HK-2 (cell line): ENCODE data around the gene TGM3.

Source experiments
- DNase-seq: peaks from one replicate; pipeline ENCODE4 v3.0.0-alpha.2; 2018; ENCODE audit not compliant: unreplicated experiment

TGM3 gene

DNA sequence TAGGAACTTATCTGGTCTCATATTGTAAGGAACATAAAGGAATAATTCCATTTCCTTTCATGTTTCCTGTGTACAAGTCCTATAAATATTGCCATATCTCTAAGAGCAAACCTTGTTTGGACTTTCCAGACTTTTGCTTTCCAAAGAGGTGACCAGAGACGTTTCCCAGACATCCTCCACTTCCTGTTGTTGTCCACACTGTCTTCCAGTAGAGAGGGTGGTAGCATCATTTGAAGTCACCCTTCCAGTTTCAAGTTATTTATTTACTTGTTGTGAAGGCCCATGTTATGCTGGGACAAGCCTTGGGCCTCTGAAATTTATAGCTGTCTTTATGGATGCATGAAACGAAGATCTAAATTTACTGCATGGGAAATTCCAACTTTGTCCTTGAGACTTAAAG lies 10.6 kb upstream of the TGM3 start:
- no peak for DNase-seq

DNA sequence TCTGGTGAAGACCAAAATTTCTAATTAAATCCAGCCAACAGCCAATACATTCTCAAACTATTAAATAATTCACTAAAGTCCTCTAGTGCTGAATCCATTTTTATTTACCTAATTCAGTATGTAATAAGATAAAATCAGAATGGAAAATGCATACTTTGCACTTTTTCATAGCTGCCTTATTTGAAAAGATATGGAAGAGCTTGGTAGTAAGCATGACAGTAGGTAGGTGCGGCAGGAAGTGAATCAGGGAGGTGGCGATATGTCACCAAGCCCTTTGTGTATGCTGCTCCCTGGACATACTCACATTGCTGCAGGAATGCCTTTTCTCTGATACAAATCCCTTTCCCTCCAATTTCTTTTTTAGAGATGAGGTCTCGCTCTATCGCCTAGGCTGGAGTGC lies 10.2 kb upstream of the TGM3 start:
- DNase-seq, result no peak

DNA sequence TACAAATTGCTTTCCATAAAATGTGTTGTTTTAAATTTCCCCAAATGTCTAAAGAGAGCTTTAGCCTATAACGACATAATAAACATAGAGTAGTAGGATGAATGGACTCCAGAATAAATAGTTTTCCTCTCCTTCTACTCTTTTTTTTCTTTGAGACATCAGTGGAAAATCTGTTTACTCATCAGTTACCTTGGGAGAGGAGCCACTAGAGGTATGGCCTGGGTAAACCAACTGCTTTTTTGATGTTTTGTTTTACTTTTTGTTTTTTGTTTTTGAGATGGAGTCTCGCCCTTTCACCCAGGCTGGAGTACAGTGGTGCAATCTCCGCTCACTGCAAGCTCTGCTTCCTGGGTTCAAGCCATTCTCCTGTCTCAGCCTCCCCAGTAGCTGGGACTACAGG lies 8.3 kb upstream of the TGM3 start:
- DNase-seq, result no peak

DNA sequence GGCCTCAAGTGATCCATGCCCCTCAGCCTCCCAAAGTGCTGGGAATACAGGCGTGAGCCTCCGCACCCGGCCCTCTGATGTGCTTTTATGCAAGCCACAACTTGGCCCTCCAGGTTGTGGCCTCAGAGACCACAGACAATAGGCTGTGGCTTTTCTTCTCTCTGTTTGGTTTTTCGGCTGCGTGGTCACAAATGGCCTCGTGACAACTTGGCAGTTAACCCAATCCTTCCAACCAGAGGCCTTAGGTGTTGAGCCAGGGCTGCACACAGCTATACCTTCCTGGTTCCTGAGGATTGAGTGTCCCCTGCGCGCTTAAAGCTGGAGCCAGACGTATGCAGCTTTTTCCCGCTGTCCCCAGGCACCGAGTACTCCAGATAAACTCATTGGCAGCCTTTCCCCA lies 6.3 kb upstream of the TGM3 start:
- DNase-seq, result peak; percentile 38

DNA sequence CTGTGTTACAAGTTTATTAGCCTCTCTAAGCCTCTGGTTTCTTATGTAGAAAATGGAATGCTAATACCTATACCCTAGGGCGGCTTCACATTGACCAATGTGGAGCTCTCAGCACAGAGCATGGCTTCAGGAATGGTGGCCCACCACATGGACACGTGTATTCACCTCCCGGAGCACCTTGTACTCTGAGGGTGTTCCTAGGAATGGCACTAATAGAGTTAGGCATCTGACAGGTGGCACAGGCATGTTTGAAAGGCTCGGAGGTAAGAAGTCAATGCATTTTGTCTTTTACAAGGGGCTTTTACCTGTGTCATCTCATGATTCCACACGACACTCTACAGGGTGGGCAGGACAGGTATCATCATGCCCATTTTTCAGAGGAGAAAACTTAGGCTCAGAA lies 5.3 kb upstream of the TGM3 start:
- DNase-seq, result no peak

DNA sequence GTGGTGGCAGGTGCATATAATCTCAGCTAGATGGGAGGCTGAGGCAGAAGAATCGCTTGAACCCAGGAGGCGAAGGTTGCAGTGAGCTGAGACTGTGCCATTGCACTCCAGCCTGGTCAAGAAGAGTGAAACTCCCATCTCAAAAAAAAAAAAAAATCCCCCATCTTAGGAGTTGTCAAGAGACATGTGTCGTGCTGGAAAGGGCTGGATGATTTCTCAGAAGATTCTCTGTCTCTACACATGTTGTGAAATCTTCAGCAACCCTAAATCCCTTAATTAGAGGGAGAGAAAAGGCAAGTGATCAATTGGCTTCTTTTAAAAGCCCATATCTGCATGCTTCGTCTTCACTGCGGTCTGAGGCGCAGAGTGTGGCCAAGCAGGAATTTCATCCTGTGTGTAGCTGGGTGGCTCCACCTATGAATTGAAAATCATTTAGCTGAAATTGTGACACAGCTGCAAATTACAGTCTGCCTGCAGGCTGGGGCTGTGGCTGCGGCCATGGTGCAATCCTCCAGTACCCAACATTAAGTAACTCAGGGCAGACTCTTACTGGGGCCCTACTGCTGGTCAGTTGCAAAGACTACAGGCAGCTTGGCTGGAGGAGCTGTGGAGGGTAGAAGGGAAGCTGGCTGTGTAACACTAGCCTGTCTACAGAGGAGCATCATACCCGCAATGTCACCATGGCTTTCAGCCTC lies 3.2 kb upstream of the TGM3 start:
- DNase-seq, result no peak

DNA sequence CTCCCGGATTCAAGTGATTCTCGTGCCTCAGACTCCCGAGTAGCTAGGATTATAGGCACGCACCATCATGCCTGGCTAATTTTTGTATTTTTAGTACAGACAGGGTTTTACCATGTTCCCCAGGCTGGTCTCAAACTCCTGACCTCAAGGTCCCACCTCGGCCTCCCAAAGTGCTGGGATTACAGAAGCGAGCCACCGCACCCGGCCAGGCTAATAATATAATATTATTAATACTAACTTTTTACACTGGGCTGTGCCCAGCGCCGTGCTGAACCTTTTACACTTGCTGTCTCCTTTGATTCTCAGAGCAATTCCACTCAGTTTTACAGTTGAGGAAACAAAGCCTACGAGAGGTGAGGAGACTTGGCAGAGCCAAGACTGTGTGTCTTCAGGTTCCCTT lies 2.3 kb upstream of the TGM3 start:
- DNase-seq, result no peak

DNA sequence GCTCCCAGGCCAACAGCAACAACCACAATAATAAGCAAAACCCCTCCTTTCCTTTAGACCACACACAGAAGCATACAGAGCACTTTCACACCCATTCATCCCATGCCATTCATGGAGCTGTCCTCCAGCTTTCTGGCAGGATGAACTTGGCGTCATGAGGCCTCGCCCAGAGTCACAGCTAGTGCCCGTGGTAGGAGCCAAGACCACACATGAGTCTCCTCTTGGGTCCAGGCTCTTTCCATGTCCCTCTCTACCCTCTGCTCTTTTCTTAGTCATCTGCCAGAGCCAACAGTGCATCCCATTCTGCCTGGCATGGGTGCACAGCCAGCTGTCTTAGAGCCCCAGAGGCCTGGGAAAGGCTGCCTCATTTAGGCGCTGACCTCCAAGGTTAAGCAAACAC lies 1.8 kb upstream of the TGM3 start:
- no peak for DNase-seq

DNA sequence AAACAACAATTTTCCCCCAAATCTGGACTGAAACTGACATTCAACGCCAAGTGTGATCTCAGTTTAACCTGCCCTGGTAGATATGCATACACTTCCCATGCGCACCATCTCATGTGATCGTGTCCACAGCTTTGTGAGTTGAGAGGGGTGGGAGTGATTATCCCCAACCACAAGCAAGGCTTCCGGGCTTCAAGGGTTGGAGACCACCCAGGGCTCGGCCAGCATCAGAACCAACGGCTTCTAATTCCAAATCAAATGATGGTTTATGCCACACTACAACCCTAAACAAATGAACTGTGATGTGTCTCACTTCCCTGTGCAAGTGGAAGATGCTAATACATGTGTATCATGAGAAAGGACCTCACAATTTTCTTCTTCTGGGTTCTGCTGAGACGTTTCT lies 515 bp upstream of the TGM3 start:
- DNase-seq, result no peak

DNA sequence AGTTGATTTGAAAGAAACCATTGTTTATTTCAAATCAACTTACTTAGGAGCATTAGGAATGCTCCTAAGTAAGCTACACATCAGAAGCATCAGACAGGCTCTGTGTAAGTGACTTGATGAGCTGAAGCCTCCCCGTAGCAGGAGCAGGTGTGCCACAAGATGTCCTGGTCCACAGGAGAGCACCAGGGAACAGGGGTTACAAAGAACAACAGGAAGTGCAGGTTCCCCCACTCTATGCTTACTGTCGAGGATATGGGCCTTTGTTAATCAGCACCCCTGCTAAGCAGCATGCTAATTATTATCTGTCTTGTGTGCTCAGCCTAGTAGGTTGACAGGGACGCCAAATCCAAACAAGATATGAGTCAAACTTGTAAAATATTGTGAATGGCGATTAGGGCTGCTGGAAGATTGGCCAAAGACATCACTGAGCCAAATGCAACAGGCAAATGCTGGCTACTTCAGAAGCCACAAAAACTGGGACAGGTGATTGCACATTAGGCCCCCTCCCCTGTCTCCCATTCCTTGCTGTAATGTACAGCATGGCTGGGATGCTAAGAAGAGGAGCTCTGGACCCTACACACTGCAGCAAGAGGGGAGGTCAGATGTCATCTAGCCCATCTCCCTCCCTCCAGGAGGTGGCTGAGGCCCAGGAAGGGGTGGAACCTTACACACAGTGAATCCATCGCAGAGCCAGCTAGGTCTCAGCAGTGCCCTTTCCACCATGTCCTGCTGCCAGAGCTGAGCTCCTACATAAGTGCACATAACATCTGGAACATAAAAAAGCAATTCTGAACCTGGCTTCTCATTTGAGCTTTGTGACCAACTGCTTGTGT lies 939 bp downstream of the TGM3 start:
- DNase-seq, result no peak

DNA sequence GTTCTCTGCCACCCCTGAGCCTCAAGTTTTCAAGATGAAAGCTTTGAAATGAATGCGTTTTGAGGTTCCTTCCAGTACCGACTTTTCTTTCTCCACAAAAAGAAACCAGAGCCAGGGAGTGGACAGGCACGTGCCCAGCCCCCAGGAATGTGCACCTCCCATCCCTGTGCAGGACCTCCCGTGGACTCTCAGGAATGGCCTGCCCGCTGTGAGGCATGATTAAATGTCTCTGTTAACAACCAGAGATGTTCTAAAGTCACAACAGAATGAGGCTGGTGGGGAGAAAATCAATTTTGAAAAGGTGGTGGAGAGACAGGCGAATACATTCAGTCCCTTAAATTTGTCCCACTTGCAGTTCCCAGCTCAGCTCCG lies 1.5 kb downstream of the TGM3 start:
- DNase-seq, result no peak

DNA sequence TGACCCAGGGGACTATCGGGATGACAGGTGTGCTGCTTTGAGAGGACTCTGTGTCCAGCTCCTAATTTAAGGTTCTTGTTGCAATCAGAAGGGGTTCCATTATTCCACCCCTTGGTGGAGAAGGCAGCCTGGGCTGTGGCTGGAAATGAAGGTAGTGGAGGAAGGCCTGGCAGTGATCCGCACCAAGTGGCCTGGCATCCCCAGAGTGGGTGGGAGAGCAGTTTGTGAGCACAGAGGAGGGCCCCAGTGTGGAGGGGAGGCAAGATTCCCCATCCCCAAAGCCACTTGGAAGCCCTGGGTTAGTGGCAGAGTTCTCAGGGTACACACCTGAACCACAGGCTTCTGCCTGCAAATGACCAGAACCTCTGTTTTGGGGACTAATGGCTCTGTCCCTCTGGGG lies 2.3 kb downstream of the TGM3 start:
- DNase-seq, result no peak

DNA sequence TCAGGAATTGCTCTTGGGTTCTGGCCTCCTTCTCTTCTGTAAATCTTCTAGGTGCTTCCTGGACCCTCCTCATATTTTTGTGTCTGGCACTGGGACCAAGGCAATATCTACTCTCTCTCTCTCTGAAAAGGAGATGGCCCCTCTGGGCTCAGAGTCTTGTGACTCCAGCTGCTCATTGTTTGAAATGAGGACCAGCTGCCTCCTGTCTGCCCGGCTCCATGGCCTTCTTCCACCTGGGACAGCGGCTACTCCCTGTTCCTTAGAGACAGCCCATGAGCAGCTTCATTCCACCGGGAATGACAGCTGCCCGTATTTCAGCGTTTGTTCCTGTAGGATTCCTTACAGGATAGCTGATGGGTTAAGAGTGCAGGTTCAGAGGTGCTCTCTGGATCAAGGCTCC lies 2.9 kb downstream of the TGM3 start:
- DNase-seq, result no peak

DNA sequence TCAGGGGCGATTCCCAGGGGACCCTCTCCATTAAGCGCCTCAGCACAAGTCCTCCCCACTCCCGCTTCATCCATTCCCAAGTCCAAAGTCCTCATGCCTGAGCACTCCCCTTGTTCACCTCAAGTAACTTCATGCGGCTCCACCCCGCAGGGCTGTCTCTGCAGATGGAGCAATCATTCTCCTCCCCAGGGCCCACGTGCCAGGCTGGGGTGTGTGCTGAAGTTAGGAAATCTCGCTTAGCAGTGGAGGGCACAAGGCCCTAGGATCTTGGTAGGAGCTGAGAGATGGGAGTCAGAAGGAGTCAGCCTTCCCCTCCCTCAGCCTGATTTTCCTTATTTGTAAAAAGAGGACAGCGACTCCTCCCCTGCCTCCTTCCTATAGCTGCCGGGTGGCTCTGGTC lies 3.5 kb downstream of the TGM3 start:
- no peak for DNase-seq

DNA sequence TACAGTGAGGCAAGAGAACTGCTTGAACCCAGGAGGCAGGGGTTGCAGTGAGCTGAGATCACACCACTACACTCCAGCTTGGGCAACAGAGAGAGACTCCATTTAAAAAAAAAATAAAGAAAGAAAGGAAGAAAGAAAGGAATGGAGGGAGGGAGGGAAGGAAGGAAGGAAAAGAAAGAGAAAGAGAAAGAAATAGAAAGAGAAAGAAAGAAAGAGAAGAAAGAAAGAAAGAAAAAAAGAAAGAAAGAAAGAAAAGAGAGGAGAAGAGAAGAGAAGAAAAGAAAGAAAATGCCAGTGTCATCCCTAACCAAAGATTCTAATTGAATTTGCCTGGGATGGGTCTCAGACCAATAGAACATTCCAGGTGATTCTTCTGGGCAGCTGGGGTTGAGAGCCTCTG lies 4.2 kb downstream of the TGM3 start:
- no peak for DNase-seq

DNA sequence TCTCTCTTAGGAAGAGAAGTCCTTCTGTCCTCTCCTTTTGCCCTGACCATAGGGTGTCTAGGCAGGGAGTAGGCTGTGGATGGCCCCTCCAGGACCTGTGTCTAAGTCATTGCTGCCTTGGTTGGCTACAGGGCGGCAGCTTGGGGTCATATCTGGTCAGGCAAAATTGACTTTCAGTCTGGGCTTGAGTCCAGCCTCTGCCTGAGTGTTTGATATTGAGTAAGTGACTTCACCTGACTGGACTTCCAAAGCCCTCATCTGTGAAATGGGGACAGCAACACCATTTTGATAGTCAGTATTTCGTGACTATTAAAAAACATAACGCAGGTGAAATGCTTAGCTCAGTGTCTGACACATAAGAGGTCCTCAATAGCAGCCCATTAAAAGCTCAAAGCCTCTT lies 4.6 kb downstream of the TGM3 start:
- no peak for DNase-seq

DNA sequence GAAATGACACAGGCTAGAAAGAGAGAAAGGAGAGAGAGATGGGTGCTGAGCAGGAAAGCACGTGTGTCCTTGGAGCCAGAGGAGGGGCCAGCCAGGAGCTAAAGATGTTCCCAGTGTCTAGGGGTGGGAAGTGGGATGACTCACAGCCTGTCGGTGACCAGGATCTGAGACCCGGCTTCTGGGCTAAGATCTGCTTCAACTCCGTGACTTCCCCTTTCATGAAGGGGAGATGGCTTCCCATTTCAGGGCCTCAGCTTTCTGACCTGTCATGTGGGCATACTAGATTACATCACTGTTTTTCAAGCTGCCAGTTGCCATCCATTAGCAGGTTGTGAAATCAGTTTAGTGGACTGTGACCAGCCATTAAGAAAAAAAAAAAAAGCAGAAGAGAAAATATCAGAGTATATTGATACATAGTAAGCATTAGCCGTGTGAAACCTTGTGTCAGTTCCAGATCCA lies 5.4 kb downstream of the TGM3 start:
- peak; percentile 73 for DNase-seq

DNA sequence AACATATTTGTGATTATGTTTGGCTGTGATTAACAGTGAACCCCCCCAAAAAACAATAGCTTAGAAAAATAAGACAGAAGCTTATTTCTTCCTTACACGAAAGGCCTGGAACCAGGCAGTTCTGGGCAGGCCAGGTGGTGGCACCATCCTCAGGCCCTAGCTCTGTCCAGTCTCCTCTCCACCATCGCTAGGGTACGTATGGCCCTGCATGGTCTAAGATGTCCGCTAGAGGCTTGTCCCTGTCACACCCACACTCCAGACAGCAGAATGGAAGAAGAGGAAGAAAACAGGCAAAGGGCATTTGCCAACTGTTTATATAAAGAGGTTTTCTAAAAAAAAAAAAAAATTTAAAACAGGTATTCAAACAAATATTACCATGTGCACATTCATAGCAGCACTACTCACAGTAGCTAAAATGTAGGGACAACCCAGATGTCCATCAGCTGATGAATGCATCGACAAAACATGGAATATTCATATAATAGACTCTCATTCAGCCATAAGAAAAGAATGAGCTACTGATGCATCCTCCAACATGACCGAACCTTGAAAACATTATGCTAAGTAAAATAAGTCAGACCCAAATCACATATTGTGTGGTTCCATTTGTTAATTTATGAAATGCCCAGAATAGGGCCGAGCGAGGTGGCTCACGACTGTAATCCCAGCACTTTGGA lies 6.7 kb downstream of the TGM3 start:
- no peak for DNase-seq

DNA sequence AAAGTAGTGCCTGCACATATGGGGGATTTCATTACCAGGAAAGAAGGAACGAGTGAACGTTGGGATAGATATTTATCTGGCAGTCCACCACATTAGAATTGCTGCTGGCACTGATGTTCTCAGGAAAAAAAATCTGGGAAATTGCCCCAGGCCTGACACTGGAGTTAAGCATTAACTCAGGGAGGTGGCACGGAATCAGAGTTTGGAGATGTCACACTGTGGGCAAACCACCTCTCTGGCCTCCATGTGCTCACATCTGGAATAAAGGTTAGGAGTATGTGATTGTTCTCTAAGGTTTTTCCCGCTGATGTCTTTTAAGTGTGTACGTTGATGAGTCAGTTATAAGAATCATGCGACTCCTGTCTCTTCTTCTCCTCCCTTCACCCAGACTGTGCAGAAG lies 7.9 kb downstream of the TGM3 start:
- DNase-seq, result no peak

DNA sequence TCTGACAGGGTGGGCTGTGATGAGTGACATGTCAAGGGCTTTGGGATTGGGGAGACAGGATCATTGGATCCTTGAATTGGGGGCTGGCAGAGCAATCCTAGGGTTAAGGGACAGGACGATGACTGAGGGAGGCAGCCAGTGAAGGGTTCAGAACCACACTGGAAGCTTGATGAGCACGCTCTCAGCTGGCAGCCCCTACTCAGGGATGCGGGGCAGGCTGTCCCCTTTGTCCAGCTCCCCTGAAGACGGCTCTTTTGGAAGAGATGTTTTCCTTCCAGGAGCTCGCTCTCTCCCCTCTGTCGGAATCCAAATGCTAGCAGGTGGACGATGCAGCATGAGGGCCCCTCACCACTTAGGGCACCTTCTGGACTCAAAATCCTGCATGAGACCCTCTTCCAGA lies 8.4 kb downstream of the TGM3 start:
- no peak for DNase-seq

DNA sequence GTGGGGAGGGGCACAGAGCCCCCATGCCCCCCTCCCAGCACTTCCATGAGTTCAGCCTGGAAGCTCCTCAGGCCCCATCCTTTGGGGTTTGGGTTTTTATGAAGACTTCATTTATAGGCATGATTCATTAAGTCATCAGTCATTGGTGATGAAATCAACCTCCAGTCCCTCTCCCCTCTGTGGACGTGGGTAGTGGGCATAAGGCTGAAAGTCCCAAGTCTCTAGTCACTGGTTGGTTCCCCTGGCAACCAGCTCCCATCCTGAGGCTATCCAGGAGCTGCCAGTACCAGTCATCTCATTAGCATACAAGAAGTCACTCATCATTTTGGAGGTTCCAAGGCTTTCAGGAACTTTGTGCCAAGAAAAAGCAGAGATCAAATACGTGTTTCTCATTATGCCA lies 9.2 kb downstream of the TGM3 start:
- DNase-seq, result no peak

DNA sequence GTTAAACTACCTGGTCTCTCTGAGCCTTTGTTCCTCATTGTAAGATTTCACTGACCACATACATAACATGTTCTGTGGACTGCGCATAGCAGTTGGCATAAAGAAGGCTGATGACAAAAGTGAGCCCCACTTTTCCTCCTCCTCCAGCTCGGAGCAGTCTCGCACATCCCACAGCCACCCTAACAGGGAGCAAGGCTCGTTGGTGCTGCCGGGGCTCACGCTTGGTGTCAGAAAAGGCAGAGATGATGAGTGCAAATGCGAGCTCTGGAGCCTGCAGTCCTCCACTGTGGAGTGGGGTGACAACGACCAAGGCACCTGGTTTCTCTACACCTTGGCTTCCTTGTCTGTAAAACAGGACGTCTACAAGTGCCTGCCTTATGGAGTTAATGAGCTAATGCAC lies 9.7 kb downstream of the TGM3 start:
- no peak for DNase-seq

DNA sequence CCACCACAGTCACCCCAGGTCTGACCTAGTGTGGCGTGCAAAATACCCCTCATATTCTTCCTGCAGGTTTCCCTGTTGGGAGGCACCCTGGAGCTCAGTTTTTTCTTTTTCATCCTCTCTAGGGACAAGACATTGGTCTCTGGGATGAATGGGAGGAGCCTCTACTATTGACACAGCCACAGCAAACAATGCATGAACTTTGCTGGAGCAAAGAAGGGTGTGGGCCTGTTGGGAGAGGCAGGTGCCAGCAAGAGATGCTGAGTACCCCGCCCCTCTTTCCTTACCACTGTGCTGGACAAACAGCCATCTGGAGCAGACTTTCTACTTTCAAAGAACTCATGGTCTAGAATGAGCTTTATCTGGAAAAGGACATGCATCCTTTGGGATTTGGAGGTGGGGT lies 10.1 kb downstream of the TGM3 start:
- DNase-seq, result no peak
